HG03097 (cell line): ENCODE results near the gene SIM1.
A peak's percentile ranks its signal among the peaks of the same experiment; 100 is the strongest.

Source experiments
- ATAC-seq: cut with Tn5 transposase; IDR thresholded peaks from one replicate; pipeline ENCODE4 v1.9.1; 2021; ENCODE audit not compliant: unreplicated experiment, low FRiP score

Gene SIM1

GRCh38 chr6:100464903-100465700 is at the start of gene SIM1:
Gene SIM1 (minus strand): TSS chr6:100464921. CDS start chr6:100463468, 1,453 bp downstream.
- no peak for ATAC-seq

DNA sequence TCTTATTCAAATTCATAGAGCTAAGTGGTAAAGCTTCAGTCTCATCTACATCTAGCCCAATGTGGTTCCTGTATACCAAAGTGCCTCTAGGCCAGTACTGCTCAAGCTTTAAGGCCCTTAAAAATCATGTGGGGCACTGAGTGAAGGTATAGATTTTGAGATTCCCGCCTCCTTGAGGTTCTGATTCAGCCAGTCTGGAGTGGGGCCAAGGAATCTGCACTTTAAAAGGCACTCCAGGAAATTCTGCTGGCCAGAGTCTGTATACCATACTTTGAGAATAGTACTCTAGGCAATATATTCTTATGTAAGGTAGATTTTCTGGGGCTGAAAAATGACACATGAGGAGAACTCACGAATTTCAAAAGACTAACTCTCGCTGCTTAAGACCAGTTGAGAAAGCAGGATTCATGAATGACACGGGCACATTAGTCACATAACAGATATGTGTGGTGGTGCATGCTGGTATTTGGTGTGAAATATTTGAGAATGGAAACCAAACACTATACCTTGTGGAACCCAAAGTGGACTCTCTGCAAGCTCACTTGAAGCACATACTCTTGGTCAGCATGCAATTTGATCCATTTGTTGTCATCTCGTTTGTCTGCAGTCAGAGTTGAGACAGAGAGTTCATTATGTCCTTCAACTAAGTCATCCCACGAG is 47.6 kb upstream of the SIM1 start:
- ATAC-seq, result no peak

DNA sequence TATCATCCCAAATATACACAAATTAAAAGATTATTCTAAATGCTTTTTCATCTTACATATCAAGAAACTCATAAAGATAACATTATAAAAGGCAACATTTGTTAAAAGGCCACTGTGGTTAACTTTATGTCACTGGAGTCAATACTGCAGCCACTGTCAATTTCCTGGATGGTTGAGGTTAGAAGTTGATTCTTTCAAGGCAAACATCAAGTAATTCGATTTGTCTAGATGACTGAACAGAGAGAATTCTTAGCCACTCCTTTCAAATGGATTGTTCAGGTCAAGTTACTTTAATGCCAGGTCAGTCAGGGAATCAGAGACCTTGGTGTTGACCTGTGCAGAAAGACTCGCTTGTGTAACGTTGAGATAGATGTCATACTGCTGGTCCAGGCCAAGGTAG is 44.4 kb upstream of the SIM1 start:
- no peak for ATAC-seq

DNA sequence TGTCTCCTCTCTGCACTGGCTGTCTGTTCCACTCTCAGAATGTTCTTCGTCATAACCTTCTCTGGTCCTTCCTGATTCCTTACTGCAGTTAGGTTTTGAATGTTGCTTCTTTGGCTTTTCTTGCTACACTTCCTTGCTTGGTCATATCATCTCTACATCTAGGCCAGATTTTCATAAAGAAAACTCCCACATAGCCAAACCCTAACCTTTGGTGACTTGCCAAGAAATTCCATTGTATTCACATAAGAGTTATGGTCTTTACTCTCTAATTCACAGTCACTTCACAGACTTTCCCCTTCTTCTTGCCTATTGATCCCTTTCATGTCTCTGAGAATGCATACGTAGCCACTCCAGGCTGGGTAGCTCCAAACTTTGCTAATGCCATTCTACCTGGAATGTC is 41.9 kb upstream of the SIM1 start:
- no peak for ATAC-seq

DNA sequence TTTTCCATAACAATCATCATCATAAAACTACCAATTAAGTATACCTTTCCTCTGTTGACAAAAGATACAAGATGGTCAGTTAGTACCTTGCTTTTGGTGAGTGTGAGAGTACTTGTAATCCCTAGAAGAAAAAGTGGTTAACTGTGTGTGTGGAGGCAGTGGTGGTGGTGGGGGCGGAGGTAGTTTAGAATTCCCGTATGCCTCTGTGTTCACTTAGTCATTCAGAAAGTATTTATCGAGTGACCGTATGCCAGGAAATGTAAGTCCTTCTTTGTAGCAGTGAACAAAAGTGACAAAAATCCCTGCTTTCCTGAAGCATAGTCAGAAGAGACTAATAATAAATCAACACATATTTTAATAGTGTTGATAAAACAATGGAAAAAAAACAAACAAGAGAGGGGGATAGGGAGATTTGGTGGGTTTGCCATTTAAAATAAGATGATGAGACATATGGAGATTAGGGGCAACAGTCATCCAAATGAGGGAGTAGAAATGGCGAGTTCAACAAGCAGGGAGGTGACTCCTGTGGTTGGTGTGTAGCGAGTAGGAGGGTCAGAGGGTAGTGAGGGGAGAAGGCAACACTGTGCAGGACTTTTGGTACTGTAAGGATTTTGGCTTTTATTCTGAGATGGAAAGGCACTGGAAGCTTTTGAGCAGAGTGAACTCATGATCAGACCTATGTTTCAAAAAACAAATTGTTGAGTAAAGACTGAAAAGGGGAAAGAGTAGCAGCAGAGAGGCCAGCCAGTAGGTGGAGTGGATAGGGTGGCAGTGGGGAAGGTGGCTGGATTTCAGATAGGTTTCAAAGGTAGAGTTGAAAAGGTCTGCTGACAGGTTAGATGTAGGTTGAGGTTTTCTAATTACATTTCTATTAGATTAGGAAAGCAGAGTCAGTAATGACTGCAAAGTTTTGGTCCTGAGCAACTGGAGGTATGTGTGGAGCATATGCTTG is 40.3 kb upstream of the SIM1 start:
- no peak for ATAC-seq

- no peak for ATAC-seq
Measured at GRCh38 chr6:100503043-100503705, 38.5 kb upstream of the SIM1 start.

DNA sequence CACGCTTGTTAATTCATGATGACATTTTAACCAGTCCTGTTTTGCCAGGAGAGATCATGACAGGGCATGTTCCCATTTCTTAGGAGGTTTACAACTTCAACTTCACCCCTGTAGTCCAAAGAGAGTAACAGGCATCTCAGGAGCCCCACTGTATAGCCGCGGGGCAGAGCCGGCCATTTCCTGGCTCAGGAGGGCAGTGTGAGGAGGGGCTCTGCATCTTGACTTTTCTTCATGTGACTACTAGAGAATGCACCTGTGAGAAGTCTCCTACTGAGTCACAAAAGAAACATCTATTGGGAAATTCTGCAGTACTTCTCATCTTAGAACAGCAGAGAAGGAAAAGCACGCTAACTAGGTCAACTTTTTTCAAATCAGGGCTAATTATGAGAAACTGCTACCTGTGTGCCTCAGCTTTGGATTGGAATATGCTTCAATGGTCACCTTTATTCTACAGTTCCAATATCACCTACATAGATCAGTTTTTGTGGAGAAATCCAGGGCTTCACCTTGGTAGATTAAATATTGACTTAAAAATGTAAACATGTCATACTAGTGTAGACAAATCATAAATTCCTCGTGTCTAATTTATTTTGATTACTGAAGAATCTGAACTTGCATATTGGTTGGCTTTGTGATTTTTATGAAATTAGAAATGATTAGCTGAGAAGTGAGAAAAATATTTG is 28.6 kb upstream of the SIM1 start:
- no peak for ATAC-seq

GRCh38 chr6:100491952-100492670 is 27.4 kb upstream of the SIM1 start:
- no peak for ATAC-seq

GRCh38 chr6:100490065-100490464 is 25.3 kb upstream of the SIM1 start:
- ATAC-seq, result no peak

- ATAC-seq, result no peak
Measured at GRCh38 chr6:100488244-100488643, 23.5 kb upstream of the SIM1 start.

DNA sequence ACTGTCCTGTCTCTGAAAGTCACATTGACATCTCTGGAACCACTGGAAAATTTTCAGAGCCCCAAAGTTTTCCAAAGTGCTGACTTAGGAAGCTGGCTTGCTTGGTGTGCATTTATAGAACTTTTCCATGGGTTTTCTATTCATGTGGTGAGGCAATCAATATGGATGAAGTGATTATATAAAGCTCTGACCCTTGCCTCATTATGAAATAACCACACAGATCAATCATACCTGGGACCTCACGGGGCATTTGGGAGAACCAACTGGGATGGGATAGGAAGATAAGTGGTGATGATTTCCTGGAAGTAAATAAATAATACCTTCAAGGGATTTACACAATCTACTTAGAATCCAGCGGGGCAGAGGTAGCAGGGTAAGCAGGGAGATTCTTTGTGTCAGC is 22.9 kb upstream of the SIM1 start:
- no peak for ATAC-seq

- ATAC-seq, result no peak
Measured at GRCh38 chr6:100485268-100485667, 20.5 kb upstream of the SIM1 start.

- no peak for ATAC-seq
Measured at GRCh38 chr6:100484474-100484873, 19.8 kb upstream of the SIM1 start.

DNA sequence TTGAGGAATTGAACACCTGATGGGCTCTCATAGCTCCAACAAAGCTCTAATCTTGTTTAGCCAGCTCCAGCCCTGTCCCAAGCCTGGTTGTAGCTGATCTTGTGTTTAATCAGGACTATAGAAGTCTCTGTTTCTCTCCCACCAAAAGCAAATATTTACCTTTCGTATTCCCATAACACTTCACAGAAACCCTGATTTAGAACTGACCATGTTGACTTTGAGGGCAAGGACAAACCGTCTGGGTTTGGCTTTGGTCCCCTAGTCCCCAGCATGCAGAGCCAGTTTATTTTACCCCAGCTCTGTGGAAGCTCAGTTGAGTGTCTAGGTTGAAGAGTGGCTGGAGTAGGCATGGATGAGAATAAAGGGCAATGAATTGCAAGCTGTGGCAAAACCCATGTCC is 18.0 kb upstream of the SIM1 start:
- ATAC-seq, result no peak

DNA sequence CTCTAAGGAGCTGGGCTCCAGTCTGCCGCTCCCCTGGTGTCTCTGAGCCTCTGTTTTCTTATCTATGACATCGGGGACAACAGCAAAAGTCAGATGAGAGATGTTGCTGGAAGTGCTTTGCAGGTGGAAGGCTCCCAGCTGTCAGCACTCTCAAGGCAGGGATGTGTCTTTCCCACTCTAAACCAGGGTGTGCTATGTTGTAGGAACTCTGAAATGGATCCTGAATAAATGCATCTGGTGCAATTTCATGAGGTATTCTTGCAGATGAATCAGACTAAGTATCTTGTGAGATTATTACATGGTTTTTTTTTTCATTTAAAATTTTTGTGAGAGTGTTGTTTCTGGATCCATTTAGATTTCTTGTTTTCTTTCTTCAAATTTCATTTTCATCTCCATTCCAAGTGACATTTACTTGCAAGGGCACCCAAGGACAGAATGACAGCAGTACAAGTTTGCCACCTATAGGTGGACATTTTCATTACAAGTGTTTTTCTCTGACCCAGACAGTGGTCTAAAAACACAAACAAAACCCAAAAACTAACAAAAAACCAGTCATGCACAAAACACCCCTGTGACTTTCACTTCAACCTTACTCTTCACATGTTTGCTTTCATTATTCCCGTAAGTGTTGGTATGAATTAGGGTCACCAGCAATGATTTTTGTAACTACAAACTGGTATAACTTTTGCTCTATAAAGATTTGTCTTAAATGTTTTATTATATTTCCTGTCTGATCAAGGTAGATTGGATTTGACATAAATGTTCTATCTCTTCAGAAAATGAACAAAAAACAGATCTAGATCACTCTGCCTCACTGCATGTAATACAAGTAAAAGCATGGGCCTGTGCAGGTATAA is 14.7 kb upstream of the SIM1 start:
- ATAC-seq, result peak; percentile 43

DNA sequence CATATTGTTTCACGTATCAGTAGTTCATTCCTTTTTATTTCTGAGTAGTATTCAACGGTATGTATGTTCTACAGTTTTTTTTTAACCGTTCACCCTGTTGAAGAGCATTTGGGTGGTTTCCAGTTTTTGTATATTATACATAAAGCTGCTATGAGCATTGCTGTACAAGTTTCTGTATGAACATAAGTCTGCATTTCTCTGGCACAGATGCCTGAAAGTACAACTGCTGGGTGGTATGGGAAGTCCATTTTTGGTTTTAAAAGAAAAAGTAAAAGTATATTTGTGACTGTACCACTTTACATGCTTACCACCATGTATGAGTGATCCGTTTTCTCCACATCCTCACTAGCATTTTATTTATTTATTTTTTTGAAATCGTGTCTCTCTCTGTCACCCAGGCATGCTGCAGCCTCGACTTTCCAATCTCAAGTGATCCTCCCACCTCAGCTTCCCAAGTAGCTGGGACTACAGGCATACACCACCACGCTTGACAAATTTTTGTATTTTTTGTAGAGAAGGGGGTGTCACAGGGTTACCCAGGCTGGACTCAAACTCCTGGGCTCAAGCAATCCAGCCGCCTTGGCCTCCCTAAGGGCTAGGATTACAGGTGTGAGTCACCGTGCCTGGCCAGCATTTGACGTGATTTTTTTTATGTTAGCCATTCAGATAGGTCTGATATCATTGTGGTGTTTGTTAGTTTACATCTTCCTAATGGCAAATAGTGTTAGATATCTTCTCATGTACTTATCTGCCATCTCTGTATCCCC is 11.0 kb upstream of the SIM1 start:
- ATAC-seq, result peak; percentile 77

- no peak for ATAC-seq
Measured at GRCh38 chr6:100473182-100473581, 8.5 kb upstream of the SIM1 start.

GRCh38 chr6:100472674-100473073 is 8.0 kb upstream of the SIM1 start:
- ATAC-seq, result peak; percentile 87
